Left hindlimb (tissue), 1 donor: ENCODE data around the gene TRAPPC5.

Experiments used
- DNase-seq: peaks from one replicate; pipeline ENCODE4 v3.0.0-alpha.2; 2018

TRAPPC5 gene

GRCh38 chr19:7701654-7702457, 21.2 kb downstream of the TRAPPC5 start, which contains the start of gene FCER2:
TSS of gene FCER2 (minus strand) at chr19:7702131. CDS start at chr19:7699760, 2,371 bp downstream.
- DNase-seq: no peak

- no peak for DNase-seq
Measured at GRCh38 chr19:7703332-7703731, 22.7 kb downstream of the TRAPPC5 start.

- no peak for DNase-seq
Measured at GRCh38 chr19:7704280-7705060, 23.8 kb downstream of the TRAPPC5 start.

GRCh38 chr19:7705387-7706187, 25.0 kb downstream of the TRAPPC5 start:
- no peak for DNase-seq

- no peak for DNase-seq
Measured at GRCh38 chr19:7706188-7706954, 25.7 kb downstream of the TRAPPC5 start.

- no peak for DNase-seq
Measured at GRCh38 chr19:7706955-7707456, 26.4 kb downstream of the TRAPPC5 start.

GRCh38 chr19:7709932-7710460, 29.4 kb downstream of the TRAPPC5 start:
- DNase-seq: no peak

GRCh38 chr19:7710616-7711015, 30.0 kb downstream of the TRAPPC5 start:
- DNase-seq: no peak

- DNase-seq: no peak
Measured at GRCh38 chr19:7715671-7716070, 35.0 kb downstream of the TRAPPC5 start.

GRCh38 chr19:7716762-7717161, 36.1 kb downstream of the TRAPPC5 start:
- DNase-seq: no peak

- no peak for DNase-seq
Measured at GRCh38 chr19:7718668-7719067, 38.0 kb downstream of the TRAPPC5 start.

GRCh38 chr19:7720351-7720750, 39.7 kb downstream of the TRAPPC5 start:
- no peak for DNase-seq

GRCh38 chr19:7722231-7722651, 41.6 kb downstream of the TRAPPC5 start:
- no peak for DNase-seq

GRCh38 chr19:7725791-7726190, 45.2 kb downstream of the TRAPPC5 start:
- DNase-seq: no peak

- no peak for DNase-seq
Measured at GRCh38 chr19:7729211-7729610, 48.6 kb downstream of the TRAPPC5 start.

- no peak for DNase-seq
Measured at GRCh38 chr19:7729831-7730285, 49.2 kb downstream of the TRAPPC5 start.

GRCh38 chr19:7730286-7731217, 49.9 kb downstream of the TRAPPC5 start:
- no peak for DNase-seq

GRCh38 chr19:7731218-7731595, 50.6 kb downstream of the TRAPPC5 start:
- DNase-seq: no peak

- DNase-seq: no peak
Measured at GRCh38 chr19:7731615-7732014, 51.0 kb downstream of the TRAPPC5 start.

GRCh38 chr19:7732045-7732444, 51.4 kb downstream of the TRAPPC5 start, which contains the start of gene CLEC4G:
TSS of gene CLEC4G (minus strand) at chr19:7732110. CDS start at chr19:7732102, 8 bp downstream.
- DNase-seq: no peak
